Non-pigmented ciliary epithelial cell (primary cell): ENCODE data around the gene SLC39A7.

Experiments used
- DNase-seq: peaks from one replicate; pipeline ENCODE4 v3.0.0-alpha.2; 2010; ENCODE audit warnings: low read depth

SLC39A7 gene

DNA sequence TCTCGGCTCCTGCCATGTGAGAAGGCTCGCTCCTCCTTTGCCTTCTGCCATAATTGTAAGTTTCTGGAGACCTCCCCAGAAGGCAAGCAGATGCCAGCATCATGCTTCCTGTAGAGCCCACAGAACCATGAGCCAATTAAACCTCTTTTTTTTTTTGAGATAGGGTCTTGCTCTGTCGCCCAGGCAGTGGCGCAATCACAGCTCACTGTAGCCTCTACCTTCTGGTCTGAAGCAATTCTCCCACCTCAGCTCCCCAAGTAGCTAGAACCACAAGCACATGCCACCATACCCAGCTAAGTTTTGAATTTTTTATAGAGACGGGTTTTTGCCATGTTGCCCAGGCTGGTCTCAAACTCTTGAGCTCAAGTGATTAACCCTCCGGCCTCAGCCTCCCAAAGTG, 36.2 kb downstream of the SLC39A7 start:
- no peak for DNase-seq

- no peak for DNase-seq
Measured at GRCh38 chr6:33237741-33238140, 37.1 kb downstream of the SLC39A7 start.

DNA sequence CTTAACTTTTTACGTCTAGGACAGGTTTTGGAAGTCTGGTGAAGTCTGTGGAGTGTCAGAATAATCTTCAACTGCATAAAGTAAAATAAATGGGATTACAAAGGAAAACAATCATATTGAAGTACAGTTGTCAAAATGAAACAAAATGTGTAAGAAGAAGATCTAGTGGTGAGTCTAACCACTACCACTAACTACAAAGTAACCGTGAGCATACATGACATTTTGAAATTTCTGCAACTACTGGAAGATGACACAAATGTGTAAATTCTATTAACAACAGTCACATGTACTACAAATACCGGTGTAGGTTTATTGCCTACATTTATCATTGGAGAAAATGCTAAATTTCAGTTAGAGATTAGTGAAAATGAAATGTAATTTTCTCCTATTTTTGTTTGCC, 41.3 kb downstream of the SLC39A7 start:
- DNase-seq: no peak

DNA sequence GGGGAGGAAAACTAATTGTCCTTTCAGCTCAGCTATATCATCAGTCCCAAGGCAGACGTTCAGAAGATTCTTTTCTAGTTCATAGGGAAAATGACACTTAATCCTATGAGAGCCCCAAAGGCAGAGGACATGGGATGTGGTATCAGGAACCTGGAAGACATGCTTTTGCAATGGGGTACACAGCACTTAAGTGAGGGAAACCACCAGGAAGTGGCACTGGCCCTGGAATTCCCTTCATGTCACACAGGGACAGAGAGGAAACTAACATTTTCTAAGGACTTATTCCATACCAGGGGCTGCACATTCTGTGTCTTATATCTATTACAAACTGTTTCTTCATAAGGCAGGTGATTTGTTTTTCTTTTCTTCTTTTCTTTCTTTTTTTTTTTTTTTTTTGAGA, 42.8 kb downstream of the SLC39A7 start:
- DNase-seq: no peak

DNA sequence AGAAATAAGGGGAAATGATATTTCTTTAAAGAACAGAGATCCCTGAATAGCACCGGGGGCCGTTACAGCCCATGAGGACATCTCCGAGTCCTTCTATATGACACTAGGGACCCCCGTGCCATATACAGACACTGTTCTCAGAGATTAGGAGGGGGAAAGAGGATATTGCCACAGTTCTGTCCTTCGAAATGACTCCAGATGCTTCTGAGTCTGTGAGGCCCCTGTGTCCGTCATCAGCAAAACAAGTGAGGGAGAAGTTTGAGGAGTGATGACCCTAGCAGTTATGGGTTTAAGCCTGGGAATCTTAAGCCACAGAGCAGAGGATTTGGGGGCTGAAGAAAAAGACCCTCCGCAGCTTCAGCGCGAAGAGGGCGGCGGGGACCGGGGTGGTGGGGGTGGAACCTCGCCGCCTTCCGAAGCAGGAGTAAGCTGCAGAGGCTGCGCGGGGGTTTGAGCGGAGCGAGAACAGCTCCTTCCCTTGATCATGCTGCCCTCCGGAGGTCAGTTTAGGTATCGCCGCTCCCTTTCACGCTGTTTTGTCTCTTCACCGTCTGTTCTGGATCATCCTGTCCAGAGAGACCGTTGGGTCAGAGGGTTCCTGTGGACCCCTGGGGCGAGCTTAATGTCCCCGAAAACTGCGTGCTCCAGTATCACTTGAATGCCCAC, 47.4 kb downstream of the SLC39A7 start:
- no peak for DNase-seq

GRCh38 chr6:33248643-33248931, 47.9 kb downstream of the SLC39A7 start:
- DNase-seq: no peak

- peak; percentile 94 for DNase-seq
Measured at GRCh38 chr6:33248932-33249731, 48.5 kb downstream of the SLC39A7 start.

GRCh38 chr6:33249732-33250630, 49.3 kb downstream of the SLC39A7 start:
- DNase-seq: peak; percentile 60

DNA sequence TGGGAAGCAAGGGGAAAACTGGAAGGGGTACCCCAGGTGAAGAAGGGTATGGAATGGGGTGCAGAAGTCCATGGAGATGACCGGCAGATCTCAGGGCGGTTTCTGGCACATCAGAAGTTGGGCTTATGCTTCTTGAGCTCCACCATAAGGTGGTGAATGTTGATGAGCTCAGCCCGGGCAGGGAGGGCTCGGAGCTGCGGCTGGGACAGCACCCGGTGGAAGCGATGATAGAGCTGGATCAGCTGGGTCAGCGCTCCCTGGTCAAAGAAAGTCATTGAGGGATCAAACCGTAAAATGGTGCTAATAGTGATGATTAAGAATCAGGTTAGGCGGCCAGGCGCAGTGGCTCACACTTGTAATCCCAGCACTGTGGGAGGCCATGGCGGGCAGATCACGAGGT, 50.1 kb downstream of the SLC39A7 start:
- DNase-seq: no peak

DNA sequence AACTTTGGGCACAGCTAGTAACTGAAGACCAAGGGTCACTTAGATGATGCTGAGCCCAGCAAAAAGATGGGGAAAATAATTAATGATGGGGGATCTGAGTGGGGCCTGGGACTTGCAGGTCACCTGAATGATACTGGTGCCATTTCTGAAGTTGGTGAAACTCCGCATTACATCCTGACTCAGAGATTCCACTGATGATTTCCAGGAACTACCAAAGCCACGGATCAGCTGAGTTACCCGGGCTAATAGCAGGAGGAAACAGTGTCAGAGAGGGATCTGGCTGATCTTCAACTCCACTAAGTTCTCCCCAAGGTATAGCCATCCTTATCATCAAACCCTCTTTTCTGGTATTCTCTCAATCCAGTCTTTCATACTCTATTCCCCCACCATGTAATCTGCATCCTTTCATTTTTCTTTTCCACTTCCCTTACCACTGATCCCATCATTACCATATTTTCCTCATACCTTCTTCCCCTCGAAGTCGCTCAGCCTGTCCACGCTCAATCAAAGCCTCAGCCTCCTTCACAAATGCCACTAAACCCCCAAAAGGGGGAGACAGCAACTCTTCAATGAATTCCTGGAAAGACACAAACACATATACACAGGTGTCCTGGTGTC, 50.8 kb downstream of the SLC39A7 start:
- DNase-seq: no peak

- DNase-seq: no peak
Measured at GRCh38 chr6:33252759-33253158, 52.1 kb downstream of the SLC39A7 start.
